Endothelial cell of umbilical vein (primary cell): ENCODE data around the gene TNIP1.

Source experiments
- CTCF ChIP-seq, 2 donors: IDR thresholded peaks; 1 replicate in 1 of 2; 2 replicates in 1 of 2; pipeline ENCODE4 v1.5.1; 2011; ENCODE audit warnings: low read length in 2 of 2, mild to moderate bottlenecking in 2 of 2, moderate library complexity in 2 of 2, control low read depth in 1 of 2, inconsistent platforms in 1 of 2, low read depth in 1 of 2; ENCODE audit not compliant: insufficient read depth in 1 of 2; ENCODE audit errors: extremely low read depth in 1 of 2
- EZH2 ChIP-seq: IDR thresholded peaks from 2 replicates; pipeline ENCODE4 v1.6.1; 2012; ENCODE audit warnings: borderline replicate concordance, low read depth, mild to moderate bottlenecking, moderate library complexity, low read length, inconsistent platforms; ENCODE audit not compliant: severe bottlenecking
- FOS ChIP-seq: IDR thresholded peaks from 2 replicates; pipeline ENCODE4 v1.6.1; 2011; ENCODE audit warnings: mild to moderate bottlenecking, low read length, moderate library complexity, borderline replicate concordance; ENCODE audit not compliant: insufficient read depth
- JUN ChIP-seq: IDR thresholded peaks from 2 replicates; pipeline ENCODE4 v1.6.1; 2011; ENCODE audit warnings: borderline replicate concordance, low read depth; ENCODE audit not compliant: insufficient read length, insufficient read depth
- MAX ChIP-seq: IDR thresholded peaks from 2 replicates; pipeline ENCODE4 v1.6.1; 2011; ENCODE audit not compliant: insufficient read depth, insufficient read length
- MYC ChIP-seq: IDR thresholded peaks from one replicate; pipeline ENCODE4 v1.6.1; 2011; ENCODE audit warnings: mild to moderate bottlenecking, low read depth, low read length
- POLR2A ChIP-seq: IDR thresholded peaks from 2 replicates; pipeline ENCODE4 v1.6.1; 2012; ENCODE audit warnings: low read depth, mild to moderate bottlenecking, control low read depth, low read length
- POLR2AphosphoS5 ChIP-seq: IDR thresholded peaks from 2 replicates; pipeline ENCODE4 v1.6.1; 2012; ENCODE audit warnings: low read depth, mild to moderate bottlenecking, control low read depth, low read length, moderate library complexity; ENCODE audit not compliant: insufficient read depth

- TF ChIP-seq POLR2A: no peak
- TF ChIP-seq CTCF (IDR thresholded peaks at IDR 0.05; ENCODE audit: extremely low read depth in 1 of 2, insufficient read depth in 1 of 2, low read depth in 1 of 2, low read length in 2 of 2): no peak
- no peak for TF ChIP-seq POLR2AphosphoS5
- no peak for TF ChIP-seq EZH2
- TF ChIP-seq MYC: no peak
- no peak for TF ChIP-seq MAX
- TF ChIP-seq FOS: no peak
- peak; percentile 4 for TF ChIP-seq JUN
These were observed 43.0 kb downstream of the TNIP1 start for GRCh38 chr5:151037561-151038411.
